ENCODE data around the gene KRTAP10-6. TPM values are rescaled to one million over a fixed set of nuclear protein-coding genes. Genes with fewer than 3 reads are reported as not detected.
A peak's percentile ranks its signal among the peaks of the same experiment; 100 is the strongest.

The KRTAP10-6 gene
- total and polyA plus RNA-seq, 2 of the 8 experiments (the other 6 are each of a cell fraction or from before 2014, with no cell fraction given): 0.12 TPM; not detected in 1

- FAIRE-seq: no peak
- Histone ChIP-seq H3K18ac (ENCODE audit: extremely low read depth, low read length) (no peak overlapping the region), H2BK5ac (ENCODE audit: low read depth, low read length) (no peak overlapping the region), H3K79me1 (ENCODE audit: low read depth, low read length) (no peaks in the 10 kb centered on the region; the same call in 1 of the 2 replicates), H3K23ac (ENCODE audit: insufficient read length) (no peak overlapping the region), H3K56ac (replicated peaks; ENCODE audit: insufficient read length, low read depth, low read length) (no peak overlapping the region), H3K4ac (replicated peaks; ENCODE audit: insufficient read length, low read depth, low read length) (no peak overlapping the region), H2BK20ac (ENCODE audit: low read length) (no peak overlapping the region), H3K4me1 (replicated peaks in 1 of 4; ENCODE audit: control insufficient read depth in 3 of 4, insufficient read depth in 4 of 4, low read length in 3 of 4) (peaks cover 0 to 6% (median 2%) of the 10 kb centered on the region in 4 experiments; a peak in 4 of 7 replicates), H2BK12ac (ENCODE audit: low read depth, low read length) (no peak overlapping the region), H2BK15ac (ENCODE audit: low read length) (no peak overlapping the region), H3K4me2 (ENCODE audit: insufficient read depth in 1 of 2, low read depth in 2 of 2, low read length in 2 of 2) (no peak overlapping the region), H3K36me3 (ENCODE audit: control insufficient read depth in 2 of 4, insufficient read depth in 4 of 4, low read length in 3 of 4) (no peaks in the 10 kb centered on the region), H3K27ac (ENCODE audit: low read depth, low read length) (no peak overlapping the region), H2BK120ac (replicated peaks; ENCODE audit: low read depth, low read length) (no peak overlapping the region), H4K91ac (replicated peaks; ENCODE audit: insufficient read length, low read length) (no peak overlapping the region), H4K8ac (ENCODE audit: extremely low read depth, insufficient read depth, low read length) (no peak overlapping the region), H3K27me3 (replicated peaks in 1 of 4; ENCODE audit: control insufficient read depth in 3 of 4, extremely low read depth in 1 of 4, insufficient read depth in 3 of 4, low read length in 3 of 4) (no peaks in the 10 kb centered on the region), H3K14ac (ENCODE audit: insufficient read length) (no peak overlapping the region), H2AK5ac (ENCODE audit: low read depth, low read length) (no peak overlapping the region), H3K4me3 (ENCODE audit: extremely low read depth in 1 of 4, insufficient read depth in 2 of 4, low read depth in 3 of 4, low read length in 4 of 4) (no peak overlapping the region), H2AFZ (ENCODE audit: low read length) (no peak overlapping the region), H4K20me1 (replicated peaks in 1 of 2; ENCODE audit: control insufficient read depth in 1 of 2, insufficient read depth in 2 of 2, low read length in 2 of 2) (peaks cover 0 to 1% of the 10 kb centered on the region in 2 experiments), H4K5ac (ENCODE audit: insufficient read length, low read depth, low read length) (no peak overlapping the region), H3K23me2 (ENCODE audit: low read depth, low read length) (no peaks in the 10 kb centered on the region), H3K79me2 (ENCODE audit: control insufficient read depth in 1 of 2, insufficient read depth in 2 of 2, low read length in 2 of 2) (no peaks in the 10 kb centered on the region), H3K9me3 (ENCODE audit: insufficient read depth in 2 of 2, low read depth in 1 of 2, low read length in 1 of 2) (peaks cover 7 to 9% of the 10 kb centered on the region in 2 experiments), H3K9ac (replicated peaks in 1 of 4; ENCODE audit: extremely low read depth in 1 of 4, low read depth in 3 of 4, low read length in 3 of 4) (no peak overlapping the region)
- 44% methylated on average over 4 of the region's 4 CpGs; no CpG with 5 or more reads in 1 of the 2 experiments for WGBS, 2 experiments (ENCODE audit: extremely low coverage in 1 of 2, insufficient coverage in 1 of 2, insufficient read length in 1 of 2, insufficient replicate concordance in 2 of 2, low coverage in 1 of 2, low lambda C conversion rate in 2 of 2, missing lambda C conversion rate in 1 of 2)
- DNase-seq (ENCODE audit: low read depth in 1 of 2, low spot score in 2 of 2): peak in 1 of 2 experiments; percentile 50
- POLR2A ChIA-PET (ENCODE audit: partially characterized antibody): interaction anchor here (1.4 kb wide), 1 partner anchor 16 kb away, joined by 4 read pairs; no protein-coding TSS in a partner anchor
- CTCF ChIA-PET (ENCODE audit: partially characterized antibody): interaction anchor here (0.6 to 4.0 kb wide), 27 partner anchors 9 to 183 kb away, joined by 3 to 16 read pairs (median 4); partner anchors contain the start of genes KRTAP10-11, KRTAP10-3, KRTAP10-7 and KRTAP10-9
- TF ChIP-seq CHD2 (IDR thresholded peaks at IDR 0.05; ENCODE audit: low read length) (no peak), FOSL1 (IDR thresholded peaks at IDR 0.05; ENCODE audit: insufficient read depth, low read depth, low read length) (no peak), RAD21 (IDR thresholded peaks at IDR 0.05 in 1 of 2, conservative IDR thresholded peaks at IDR 0.05 in 1 of 2; ENCODE audit: low read depth in 2 of 2, low read length in 2 of 2) (peak; percentile 52 to 62; a peak in 3 of 4 replicates), HDAC2 (IDR thresholded peaks at IDR 0.05; ENCODE audit: borderline replicate concordance in 1 of 2, low read depth in 2 of 2, low read length in 2 of 2) (no peak), SP2 (IDR thresholded peaks at IDR 0.05; ENCODE audit: low read length) (no peak), PHF8 (conservative IDR thresholded peaks at IDR 0.05; ENCODE audit: low read depth, low read length) (no peak), GABPA (IDR thresholded peaks at IDR 0.05; ENCODE audit: borderline replicate concordance, insufficient read depth, low read length) (no peak), KDM5A (IDR thresholded peaks at IDR 0.05; ENCODE audit: low read length) (no peak), POLR2AphosphoS5 (IDR thresholded peaks at IDR 0.05; ENCODE audit: low read depth, low read length) (no peak), CTCF (IDR thresholded peaks at IDR 0.05; ENCODE audit: control extremely low read depth in 1 of 3, insufficient read depth in 1 of 3, low read depth in 1 of 3, low read length in 3 of 3) (peak; percentile 58 to 69 (median 67))
Measured at GRCh38 chr21:44618504-44618903, 26.2 kb upstream of the KRTAP10-6 start.
